Measurements from ENCODE around the gene CASKIN1. TPM values are rescaled to one million over a fixed set of nuclear protein-coding genes. Genes with fewer than 3 reads are reported as not detected.

Gene CASKIN1
- total and polyA plus RNA-seq, 2 experiments from 2014 or later, result 1.0 to 6.2 TPM

DNA sequence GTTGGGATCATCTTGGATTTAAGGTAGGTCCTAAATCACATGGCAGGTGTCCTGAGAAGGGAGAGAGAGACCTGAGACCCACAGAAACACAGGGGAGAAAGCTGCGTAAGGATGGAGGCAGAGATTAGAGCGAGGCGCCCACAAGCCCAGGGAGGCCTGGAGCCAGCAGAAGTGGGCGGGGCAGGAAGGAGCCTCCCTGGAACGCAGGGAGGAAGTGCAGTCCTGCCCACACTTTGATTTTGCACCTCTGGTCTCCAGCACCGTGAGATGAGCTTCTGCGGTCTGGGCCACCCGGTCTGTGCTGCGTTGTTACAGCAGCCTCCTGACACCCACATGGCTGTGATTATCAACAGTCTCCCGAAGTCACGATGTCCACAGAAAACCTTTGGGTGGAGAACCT, 46.2 kb upstream of the CASKIN1 start:
- H3K27ac Mint-ChIP-seq, result no peak overlapping the region
- no peak overlapping the region; the same call in 2 of the 3 replicates for H3K4me3 Mint-ChIP-seq
- TF ChIP-seq ZNF114 (CRISPR knock-in tag; IDR thresholded peaks at IDR 0.05) (no peak), POLR2AphosphoS5 (IDR thresholded peaks at IDR 0.05; ENCODE audit: low read depth) (no peak), EZH2 (IDR thresholded peaks at IDR 0.05; ENCODE audit: low read depth, unreplicated experiment) (no peak), JUNB (IDR thresholded peaks at IDR 0.05; ENCODE audit: unreplicated experiment) (no peak), CREB1 (CRISPR knock-in tag; IDR thresholded peaks at IDR 0.05; ENCODE audit: low read depth) (no peak), CTCF (conservative IDR thresholded peaks at IDR 0.05; ENCODE audit: low read depth in 2 of 2) (no peak), REST (IDR thresholded peaks at IDR 0.05; ENCODE audit: unreplicated experiment) (no peak), STAT1 (IDR thresholded peaks at IDR 0.05; ENCODE audit: unreplicated experiment) (no peak), ZNF331 (CRISPR knock-in tag; IDR thresholded peaks at IDR 0.05; ENCODE audit: low read depth) (no peak), NANOG (IDR thresholded peaks at IDR 0.05; ENCODE audit: borderline replicate concordance) (no peak), ETS1 (IDR thresholded peaks at IDR 0.05) (no peak), EZH2phosphoT487 (IDR thresholded peaks at IDR 0.05; ENCODE audit: unreplicated experiment) (no peak)
- TF ChIP-seq, protein P1, sequence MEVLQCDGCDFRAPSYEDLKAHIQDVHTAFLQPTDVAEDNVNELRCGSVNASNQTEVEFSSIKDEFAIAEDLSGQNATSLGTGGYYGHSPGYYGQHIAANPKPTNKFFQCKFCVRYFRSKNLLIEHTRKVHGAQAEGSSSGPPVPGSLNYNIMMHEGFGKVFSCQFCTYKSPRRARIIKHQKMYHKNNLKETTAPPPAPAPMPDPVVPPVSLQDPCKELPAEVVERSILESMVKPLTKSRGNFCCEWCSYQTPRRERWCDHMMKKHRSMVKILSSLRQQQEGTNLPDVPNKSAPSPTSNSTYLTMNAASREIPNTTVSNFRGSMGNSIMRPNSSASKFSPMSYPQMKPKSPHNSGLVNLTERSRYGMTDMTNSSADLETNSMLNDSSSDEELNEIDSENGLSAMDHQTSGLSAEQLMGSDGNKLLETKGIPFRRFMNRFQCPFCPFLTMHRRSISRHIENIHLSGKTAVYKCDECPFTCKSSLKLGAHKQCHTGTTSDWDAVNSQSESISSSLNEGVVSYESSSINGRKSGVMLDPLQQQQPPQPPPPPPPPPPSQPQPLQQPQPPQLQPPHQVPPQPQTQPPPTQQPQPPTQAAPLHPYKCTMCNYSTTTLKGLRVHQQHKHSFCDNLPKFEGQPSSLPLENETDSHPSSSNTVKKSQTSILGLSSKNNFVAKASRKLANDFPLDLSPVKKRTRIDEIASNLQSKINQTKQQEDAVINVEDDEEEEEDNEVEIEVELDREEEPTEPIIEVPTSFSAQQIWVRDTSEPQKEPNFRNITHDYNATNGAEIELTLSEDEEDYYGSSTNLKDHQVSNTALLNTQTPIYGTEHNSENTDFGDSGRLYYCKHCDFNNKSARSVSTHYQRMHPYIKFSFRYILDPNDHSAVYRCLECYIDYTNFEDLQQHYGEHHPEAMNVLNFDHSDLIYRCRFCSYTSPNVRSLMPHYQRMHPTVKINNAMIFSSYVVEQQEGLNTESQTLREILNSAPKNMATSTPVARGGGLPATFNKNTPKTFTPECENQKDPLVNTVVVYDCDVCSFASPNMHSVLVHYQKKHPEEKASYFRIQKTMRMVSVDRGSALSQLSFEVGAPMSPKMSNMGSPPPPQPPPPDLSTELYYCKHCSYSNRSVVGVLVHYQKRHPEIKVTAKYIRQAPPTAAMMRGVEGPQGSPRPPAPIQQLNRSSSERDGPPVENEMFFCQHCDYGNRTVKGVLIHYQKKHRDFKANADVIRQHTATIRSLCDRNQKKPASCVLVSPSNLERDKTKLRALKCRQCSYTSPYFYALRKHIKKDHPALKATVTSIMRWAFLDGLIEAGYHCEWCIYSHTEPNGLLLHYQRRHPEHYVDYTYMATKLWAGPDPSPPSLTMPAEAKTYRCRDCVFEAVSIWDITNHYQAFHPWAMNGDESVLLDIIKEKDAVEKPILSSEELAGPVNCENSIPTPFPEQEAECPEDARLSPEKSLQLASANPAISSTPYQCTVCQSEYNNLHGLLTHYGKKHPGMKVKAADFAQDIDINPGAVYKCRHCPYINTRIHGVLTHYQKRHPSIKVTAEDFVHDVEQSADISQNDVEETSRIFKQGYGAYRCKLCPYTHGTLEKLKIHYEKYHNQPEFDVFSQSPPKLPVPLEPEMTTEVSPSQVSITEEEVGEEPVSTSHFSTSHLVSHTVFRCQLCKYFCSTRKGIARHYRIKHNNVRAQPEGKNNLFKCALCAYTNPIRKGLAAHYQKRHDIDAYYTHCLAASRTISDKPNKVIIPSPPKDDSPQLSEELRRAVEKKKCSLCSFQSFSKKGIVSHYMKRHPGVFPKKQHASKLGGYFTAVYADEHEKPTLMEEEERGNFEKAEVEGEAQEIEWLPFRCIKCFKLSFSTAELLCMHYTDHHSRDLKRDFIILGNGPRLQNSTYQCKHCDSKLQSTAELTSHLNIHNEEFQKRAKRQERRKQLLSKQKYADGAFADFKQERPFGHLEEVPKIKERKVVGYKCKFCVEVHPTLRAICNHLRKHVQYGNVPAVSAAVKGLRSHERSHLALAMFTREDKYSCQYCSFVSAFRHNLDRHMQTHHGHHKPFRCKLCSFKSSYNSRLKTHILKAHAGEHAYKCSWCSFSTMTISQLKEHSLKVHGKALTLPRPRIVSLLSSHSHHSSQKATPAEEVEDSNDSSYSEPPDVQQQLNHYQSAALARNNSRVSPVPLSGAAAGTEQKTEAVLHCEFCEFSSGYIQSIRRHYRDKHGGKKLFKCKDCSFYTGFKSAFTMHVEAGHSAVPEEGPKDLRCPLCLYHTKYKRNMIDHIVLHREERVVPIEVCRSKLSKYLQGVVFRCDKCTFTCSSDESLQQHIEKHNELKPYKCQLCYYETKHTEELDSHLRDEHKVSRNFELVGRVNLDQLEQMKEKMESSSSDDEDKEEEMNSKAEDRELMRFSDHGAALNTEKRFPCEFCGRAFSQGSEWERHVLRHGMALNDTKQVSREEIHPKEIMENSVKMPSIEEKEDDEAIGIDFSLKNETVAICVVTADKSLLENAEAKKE (CRISPR knock-in tag; IDR thresholded peaks at IDR 0.05), result no peak
- H4K20me1 ChIP-seq (replicated peaks; ENCODE audit: insufficient read depth), result no peaks in the 10 kb centered on the region; the same call in none of the 2 replicates
- no peak overlapping the region for H3K27ac ChIP-seq (ENCODE audit: low read depth)
- ATAC-seq, result no peak
- peaks cover 46% of the 10 kb centered on the region for H3K36me3 Mint-ChIP-seq (ENCODE audit: low read depth)
- DNase-seq (ENCODE audit: low spot score), result no peak
- H3K9me2 ChIP-seq (ENCODE audit: insufficient read depth), result no peaks in the 10 kb centered on the region
- H3K36me3 ChIP-seq (ENCODE audit: insufficient read depth), result peaks cover 4% of the 10 kb centered on the region; the same call in 1 of the 2 replicates
- 0 out of 2 replicates have a peak, but pooled peaks cover 2% of the 10 kb centered on the region for H3K79me2 ChIP-seq (replicated peaks; ENCODE audit: insufficient read depth)
- H3K27me3 ChIP-seq (ENCODE audit: insufficient read depth), result peaks cover 4% of the 10 kb centered on the region; the same call in 1 of the 2 replicates
- H3K4me3 ChIP-seq, result no peak overlapping the region
- H3K4me1 Mint-ChIP-seq, result no peaks in the 10 kb centered on the region
- H3K4me1 ChIP-seq (ENCODE audit: insufficient read depth), result no peaks in the 10 kb centered on the region
- no peak overlapping the region for H2AFZ ChIP-seq
- peaks cover 8% of the 10 kb centered on the region; the same call in 1 of the 2 replicates for H3F3A ChIP-seq (replicated peaks; ENCODE audit: low read depth)
- peaks cover 13% of the 10 kb centered on the region for H3K27me3 Mint-ChIP-seq (ENCODE audit: insufficient read depth, low read depth, poor library complexity)
- no peak overlapping the region for H3K4me2 ChIP-seq
- no peaks in the 10 kb centered on the region for H3K9me3 Mint-ChIP-seq

Measured in GM23338 (cell line).